GM12801 (cell line): Measurements from ENCODE around the gene HSPA1A.

Experiments
- CTCF ChIP-seq: IDR thresholded peaks from one replicate; pipeline ENCODE4 v1.5.1; 2011; ENCODE audit warnings: control low read depth; ENCODE audit not compliant: insufficient read length; ENCODE audit errors: extremely low read depth

HSPA1A gene

GRCh38 chr6:31815025-31815838 is at the start of gene HSPA1A, which contains the start of gene HSPA1L:
TSS of gene HSPA1A (plus strand) at chr6:31815543. CDS start at chr6:31815757, 214 bp downstream.
TSS of gene HSPA1L (minus strand) at chr6:31815283. CDS start at chr6:31811972, 3,311 bp downstream.
- TF ChIP-seq CTCF: no peak

- TF ChIP-seq CTCF: no peak
Measured at GRCh38 chr6:31765559-31765909, 49.8 kb upstream of the HSPA1A start.

GRCh38 chr6:31765910-31766794 is 49.2 kb upstream of the HSPA1A start:
- TF ChIP-seq CTCF: no peak

- no peak for TF ChIP-seq CTCF
Measured at GRCh38 chr6:31767096-31767645, 48.2 kb upstream of the HSPA1A start.

- no peak for TF ChIP-seq CTCF
Measured at GRCh38 chr6:31768363-31769257, 46.7 kb upstream of the HSPA1A start.

GRCh38 chr6:31769684-31770371 is 45.5 kb upstream of the HSPA1A start:
- TF ChIP-seq CTCF: no peak
